Stomach (tissue), 4 donors: Measurements from ENCODE around the gene BCL2.

Experiments used
- CTCF ChIP-seq, 7 experiments: fragments of 450-650 bp in 4 of 7; fragments of 200-600 bp in 3 of 7; sonication (generic) in 3 of 7; IDR thresholded peaks; one replicate each; pipeline ENCODE4 v1.5.1; 2016 to 2019; ENCODE audit warnings: antibody characterized with exemption in 7 of 7, control low read depth in 2 of 7, mild to moderate bottlenecking in 1 of 7
- EP300 ChIP-seq: sonication (generic); formaldehyde crosslinking; IDR thresholded peaks from one replicate; pipeline ENCODE4 v1.6.1; 2017; ENCODE audit warnings: antibody characterized with exemption
- POLR2A ChIP-seq, 4 donors: fragments of 450-650 bp; IDR thresholded peaks; one replicate each; pipeline ENCODE4 v1.6.1; 2016; ENCODE audit warnings: antibody characterized with exemption in 4 of 4, control low read depth in 2 of 4, mild to moderate bottlenecking in 1 of 4, moderate library complexity in 1 of 4

- TF ChIP-seq CTCF (IDR thresholded peaks at IDR 0.05) = no peak
- no peak for TF ChIP-seq EP300
- no peak for TF ChIP-seq POLR2A (IDR thresholded peaks at IDR 0.05)
Observed at GRCh38 chr18:63138436-63139340, 180.9 kb downstream of the BCL2 start.
